Liver (tissue), 9 donors: ENCODE data around the gene IKZF3. TPM values are rescaled to one million over a fixed set of nuclear protein-coding genes. Genes with fewer than 3 reads are reported as not detected.

Experiments
- DNase-seq: peaks from one replicate; pipeline ENCODE4 v3.0.0-alpha.2; 2017; ENCODE audit warnings: low spot score
- H3K27ac ChIP-seq, 2 donors: one replicate each; pipeline ENCODE4 v1.7.0; 2013; ENCODE audit warnings: inconsistent platforms in 2 of 2, low read length in 2 of 2, control low read depth in 1 of 2, low read depth in 1 of 2, mild to moderate bottlenecking in 1 of 2
- H3K27me3 ChIP-seq, 4 donors: one replicate each; pipeline versions ENCODE4 v1.6.1 to v1.7.0; 2013; ENCODE audit warnings: low read length in 3 of 4, inconsistent platforms in 1 of 4, mild to moderate bottlenecking in 1 of 4, moderate library complexity in 1 of 4; ENCODE audit not compliant: control insufficient read depth in 4 of 4, insufficient read depth in 4 of 4
- H3K36me3 ChIP-seq, 4 donors: one replicate each; pipeline versions ENCODE4 v1.6.1 to v1.7.0; 2013; ENCODE audit warnings: low read length in 3 of 4, mild to moderate bottlenecking in 3 of 4, low read depth in 1 of 4, moderate library complexity in 1 of 4; ENCODE audit not compliant: control insufficient read depth in 4 of 4, insufficient read depth in 3 of 4
- H3K4me1 ChIP-seq, 4 donors: one replicate each; pipeline versions ENCODE4 v1.6.1 to v1.7.0; 2013; ENCODE audit warnings: low read length in 3 of 4, mild to moderate bottlenecking in 3 of 4, moderate library complexity in 1 of 4; ENCODE audit not compliant: control insufficient read depth in 4 of 4, insufficient read depth in 4 of 4
- H3K4me3 ChIP-seq, 3 donors: one replicate each; pipeline versions ENCODE4 v1.6.1 to v1.7.0; 2013; ENCODE audit warnings: low read length in 3 of 3, control low read depth in 1 of 3, low read depth in 1 of 3, mild to moderate bottlenecking in 1 of 3
- H3K9ac ChIP-seq, 2 donors: one replicate each; pipeline ENCODE4 v1.7.0; 2013; ENCODE audit warnings: low read length in 2 of 2, mild to moderate bottlenecking in 2 of 2, moderate library complexity in 2 of 2, control low read depth in 1 of 2, low read depth in 1 of 2
- H3K9me3 ChIP-seq, 4 donors: one replicate each; pipeline versions ENCODE4 v1.6.1 to v1.7.0; 2013; ENCODE audit warnings: low read length in 3 of 4; ENCODE audit not compliant: control insufficient read depth in 4 of 4
- EGR1 ChIP-seq, 2 donors: IDR thresholded peaks; 2 replicates each; pipeline ENCODE4 v1.6.1; 2016 to 2018; ENCODE audit warnings: antibody characterized with exemption in 2 of 2, low read depth in 2 of 2
- FOXA2 ChIP-seq: IDR thresholded peaks from 2 replicates; pipeline ENCODE4 v1.6.1; 2016; ENCODE audit warnings: antibody characterized with exemption
- GABPA ChIP-seq, 2 donors: IDR thresholded peaks in 1 of 2; conservative IDR thresholded peaks in 1 of 2; 2 replicates each; pipeline ENCODE4 v1.6.1; 2016; ENCODE audit warnings: antibody characterized with exemption in 2 of 2, mild to moderate bottlenecking in 1 of 2, moderate library complexity in 1 of 2
- HNF4A ChIP-seq, 2 donors: conservative IDR thresholded peaks; 2 replicates each; pipeline ENCODE4 v1.6.1; 2016; ENCODE audit warnings: antibody characterized with exemption in 2 of 2, mild to moderate bottlenecking in 2 of 2
- HNF4G ChIP-seq: IDR thresholded peaks from 2 replicates; pipeline ENCODE4 v1.6.1; 2016; ENCODE audit warnings: antibody characterized with exemption
- JUND ChIP-seq, 2 donors: IDR thresholded peaks; 2 replicates each; pipeline ENCODE4 v1.6.1; 2016; ENCODE audit warnings: antibody characterized with exemption in 2 of 2
- NR2F2 ChIP-seq: IDR thresholded peaks from 2 replicates; pipeline ENCODE4 v1.6.1; 2016; ENCODE audit warnings: antibody characterized with exemption
- RAD21 ChIP-seq, 2 donors: IDR thresholded peaks; 2 replicates each; pipeline ENCODE4 v1.6.1; 2016; ENCODE audit warnings: antibody characterized with exemption in 2 of 2, mild to moderate bottlenecking in 2 of 2
- RXRA ChIP-seq, 2 donors: IDR thresholded peaks; 2 replicates each; pipeline ENCODE4 v1.6.1; 2017 to 2018; ENCODE audit warnings: antibody characterized with exemption in 2 of 2, mild to moderate bottlenecking in 1 of 2
- SP1 ChIP-seq: IDR thresholded peaks from 2 replicates; pipeline ENCODE4 v1.6.1; 2018; ENCODE audit warnings: antibody characterized with exemption, mild to moderate bottlenecking
- WGBS: extraction: QIAGEN DNeasy Blood & Tissue Kit; methylation state at CpG from one replicate; pipeline ENCODE4 v1.1.7; 2013; 5-methylcytosine and 5-hydroxymethylcytosine counted together
- polyA plus RNA-seq, 2 donors: library from polyadenylated mRNA; stranded (reverse) in 1 of 2; unstranded in 1 of 2; fragments of 200-250 nt in 1 of 2; fragments of >200 nt in 1 of 2; fragmentation: Nextera tagmentation in 1 of 2; extraction: Ambion mirVana in 1 of 2; gene quantifications; one replicate each; pipeline versions ENCODE4 v1.2.1 to v1.2.3, GENCODE V29; 2013 to 2015
- total RNA-seq, 2 donors: library from RNA; depleted of rRNA; stranded (reverse); fragments of >200 nt; gene quantifications; one replicate each; pipeline ENCODE4 v1.2.3, GENCODE V29; 2014
- TF ChIP-seq, protein P1 (sequence below): IDR thresholded peaks from 2 replicates; pipeline ENCODE4 v1.6.1; 2016; ENCODE audit warnings: antibody characterized with exemption
- TF ChIP-seq, protein P2 (sequence below): IDR thresholded peaks from 2 replicates; pipeline ENCODE4 v1.6.1; 2016; ENCODE audit warnings: antibody characterized with exemption, mild to moderate bottlenecking
- TF ChIP-seq, protein P3 (sequence below): IDR thresholded peaks from 2 replicates; pipeline ENCODE4 v1.6.1; 2016; ENCODE audit warnings: antibody characterized with exemption
- donor health status: healthy.
- donor health status: healthy.
- donor health status: healthy.
- donor health status: healthy.
- donor health status: healthy.

The IKZF3 gene
- total and polyA plus RNA-seq, 4 donors: 0.32 to 2.3 (median 0.83) TPM

DNA sequence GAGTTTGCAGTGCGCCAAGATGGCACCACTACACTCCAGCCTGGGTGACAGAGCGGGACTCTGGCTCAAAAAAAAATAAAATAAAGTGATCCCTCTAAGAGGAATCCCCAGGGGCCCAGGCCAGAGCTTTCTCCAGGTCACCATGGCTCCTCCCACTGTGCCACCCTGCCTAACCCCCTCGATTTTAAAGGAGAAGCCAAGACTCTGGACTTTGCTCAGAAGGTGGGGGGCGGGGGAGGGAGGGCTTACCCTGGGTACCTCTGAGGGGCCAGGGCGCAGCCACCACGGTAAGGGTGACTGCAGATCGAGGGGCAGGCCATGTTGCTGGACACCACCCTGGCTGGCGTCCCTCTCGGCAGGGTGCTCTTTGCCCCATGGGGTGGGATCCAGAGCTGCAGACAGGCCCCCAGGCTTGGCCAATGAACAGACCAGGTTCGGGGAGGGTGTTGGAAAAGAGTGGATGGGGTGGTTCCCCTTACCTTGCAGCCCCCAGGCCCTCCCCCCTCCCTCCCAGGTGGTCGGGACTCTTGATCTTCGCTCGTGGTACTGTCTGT is 126.8 kb downstream of the IKZF3 start:
- Histone ChIP-seq H3K36me3 (no peaks in the 10 kb centered on the region), H3K27me3 (no peaks in the 10 kb centered on the region), H3K27ac (peak overlapping the region; percentile 80 to 98), H3K9ac (no peak overlapping the region), H3K9me3 (no peaks in the 10 kb centered on the region), H3K4me3 (peak overlapping the region; percentile 21 to 75 (median 64)), H3K4me1 (peaks cover 0 to 27% (median 17%) of the 10 kb centered on the region in 4 donors)
- TF ChIP-seq, protein P1, sequence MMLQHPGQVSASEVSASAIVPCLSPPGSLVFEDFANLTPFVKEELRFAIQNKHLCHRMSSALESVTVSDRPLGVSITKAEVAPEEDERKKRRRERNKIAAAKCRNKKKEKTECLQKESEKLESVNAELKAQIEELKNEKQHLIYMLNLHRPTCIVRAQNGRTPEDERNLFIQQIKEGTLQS: no peak
- TF ChIP-seq GABPA (IDR thresholded peaks at IDR 0.05 in 1 of 2, conservative IDR thresholded peaks at IDR 0.05 in 1 of 2): no peak
- TF ChIP-seq HNF4A (conservative IDR thresholded peaks at IDR 0.05): peak; percentile 77 to 85
- no peak for TF ChIP-seq EGR1 (IDR thresholded peaks at IDR 0.05; ENCODE audit: low read depth in 2 of 2)
- peak; percentile 9 to 56 for TF ChIP-seq RXRA (IDR thresholded peaks at IDR 0.05)
- TF ChIP-seq, protein P2, sequence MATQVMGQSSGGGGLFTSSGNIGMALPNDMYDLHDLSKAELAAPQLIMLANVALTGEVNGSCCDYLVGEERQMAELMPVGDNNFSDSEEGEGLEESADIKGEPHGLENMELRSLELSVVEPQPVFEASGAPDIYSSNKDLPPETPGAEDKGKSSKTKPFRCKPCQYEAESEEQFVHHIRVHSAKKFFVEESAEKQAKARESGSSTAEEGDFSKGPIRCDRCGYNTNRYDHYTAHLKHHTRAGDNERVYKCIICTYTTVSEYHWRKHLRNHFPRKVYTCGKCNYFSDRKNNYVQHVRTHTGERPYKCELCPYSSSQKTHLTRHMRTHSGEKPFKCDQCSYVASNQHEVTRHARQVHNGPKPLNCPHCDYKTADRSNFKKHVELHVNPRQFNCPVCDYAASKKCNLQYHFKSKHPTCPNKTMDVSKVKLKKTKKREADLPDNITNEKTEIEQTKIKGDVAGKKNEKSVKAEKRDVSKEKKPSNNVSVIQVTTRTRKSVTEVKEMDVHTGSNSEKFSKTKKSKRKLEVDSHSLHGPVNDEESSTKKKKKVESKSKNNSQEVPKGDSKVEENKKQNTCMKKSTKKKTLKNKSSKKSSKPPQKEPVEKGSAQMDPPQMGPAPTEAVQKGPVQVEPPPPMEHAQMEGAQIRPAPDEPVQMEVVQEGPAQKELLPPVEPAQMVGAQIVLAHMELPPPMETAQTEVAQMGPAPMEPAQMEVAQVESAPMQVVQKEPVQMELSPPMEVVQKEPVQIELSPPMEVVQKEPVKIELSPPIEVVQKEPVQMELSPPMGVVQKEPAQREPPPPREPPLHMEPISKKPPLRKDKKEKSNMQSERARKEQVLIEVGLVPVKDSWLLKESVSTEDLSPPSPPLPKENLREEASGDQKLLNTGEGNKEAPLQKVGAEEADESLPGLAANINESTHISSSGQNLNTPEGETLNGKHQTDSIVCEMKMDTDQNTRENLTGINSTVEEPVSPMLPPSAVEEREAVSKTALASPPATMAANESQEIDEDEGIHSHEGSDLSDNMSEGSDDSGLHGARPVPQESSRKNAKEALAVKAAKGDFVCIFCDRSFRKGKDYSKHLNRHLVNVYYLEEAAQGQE: peak; percentile 37
- no peak for TF ChIP-seq FOXA2
- TF ChIP-seq SP1: peak; percentile 65
- TF ChIP-seq RAD21 (IDR thresholded peaks at IDR 0.05): no peak
- no peak for TF ChIP-seq JUND (IDR thresholded peaks at IDR 0.05)
- 27% methylated on average over 13 of the region's 13 CpGs for WGBS
- DNase-seq: peak; percentile 66

DNA sequence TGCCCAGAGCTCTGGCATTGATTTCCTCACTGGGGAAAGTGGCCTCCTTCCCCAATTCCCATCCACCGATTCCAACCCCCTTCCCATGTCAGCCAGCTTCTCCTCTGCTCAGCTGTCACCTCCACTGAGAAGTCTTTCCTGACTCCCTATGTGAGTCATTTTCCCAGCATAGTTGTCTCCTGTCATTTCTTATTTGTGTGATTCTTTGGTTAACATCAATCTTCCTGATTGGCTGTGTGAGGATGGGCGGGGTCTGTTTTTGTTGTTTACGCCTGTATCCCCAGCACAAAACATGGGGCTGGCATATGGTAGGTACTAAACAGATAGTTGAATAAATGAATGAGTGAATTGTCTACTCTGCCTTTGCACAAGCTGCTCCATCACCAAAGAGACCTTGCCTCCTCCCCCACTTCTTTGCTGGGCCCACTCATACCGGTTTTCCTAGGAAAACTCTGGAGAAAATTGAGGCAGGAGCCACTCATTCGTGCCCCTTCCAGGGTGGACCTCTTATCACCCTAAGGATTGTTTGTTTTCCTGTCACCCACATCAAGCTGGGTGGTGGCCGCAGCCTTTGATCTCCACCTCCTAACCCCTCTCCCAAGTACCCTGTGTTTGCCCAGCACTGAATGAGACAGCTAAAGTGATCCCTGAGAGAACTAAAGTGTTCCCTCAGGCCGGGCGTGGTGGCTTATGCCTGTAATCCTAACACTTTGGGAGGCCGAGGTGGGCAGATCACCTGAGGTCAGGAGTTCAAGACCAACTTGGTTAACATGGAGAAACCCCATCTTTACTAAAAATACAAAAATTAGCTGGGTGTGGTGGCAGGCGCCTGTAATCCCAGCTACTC is 127.6 kb downstream of the IKZF3 start:
- Histone ChIP-seq H3K27me3 (no peaks in the 10 kb centered on the region), H3K4me3 (peak overlapping the region in 1 of 3 donors; percentile 64), H3K27ac (peak overlapping the region; percentile 80 to 98), H3K36me3 (no peaks in the 10 kb centered on the region), H3K9ac (no peak overlapping the region), H3K9me3 (no peaks in the 10 kb centered on the region), H3K4me1 (peaks cover 0 to 27% (median 17%) of the 10 kb centered on the region in 4 donors)
- WGBS: 57% methylated on average over 10 of the region's 10 CpGs
- DNase-seq: no peak
- TF ChIP-seq SP1: no peak
- TF ChIP-seq, protein P3, sequence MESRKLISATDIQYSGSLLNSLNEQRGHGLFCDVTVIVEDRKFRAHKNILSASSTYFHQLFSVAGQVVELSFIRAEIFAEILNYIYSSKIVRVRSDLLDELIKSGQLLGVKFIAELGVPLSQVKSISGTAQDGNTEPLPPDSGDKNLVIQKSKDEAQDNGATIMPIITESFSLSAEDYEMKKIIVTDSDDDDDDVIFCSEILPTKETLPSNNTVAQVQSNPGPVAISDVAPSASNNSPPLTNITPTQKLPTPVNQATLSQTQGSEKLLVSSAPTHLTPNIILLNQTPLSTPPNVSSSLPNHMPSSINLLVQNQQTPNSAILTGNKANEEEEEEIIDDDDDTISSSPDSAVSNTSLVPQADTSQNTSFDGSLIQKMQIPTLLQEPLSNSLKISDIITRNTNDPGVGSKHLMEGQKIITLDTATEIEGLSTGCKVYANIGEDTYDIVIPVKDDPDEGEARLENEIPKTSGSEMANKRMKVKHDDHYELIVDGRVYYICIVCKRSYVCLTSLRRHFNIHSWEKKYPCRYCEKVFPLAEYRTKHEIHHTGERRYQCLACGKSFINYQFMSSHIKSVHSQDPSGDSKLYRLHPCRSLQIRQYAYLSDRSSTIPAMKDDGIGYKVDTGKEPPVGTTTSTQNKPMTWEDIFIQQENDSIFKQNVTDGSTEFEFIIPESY: no peak
- TF ChIP-seq HNF4A (conservative IDR thresholded peaks at IDR 0.05): no peak
- TF ChIP-seq NR2F2: no peak
- TF ChIP-seq HNF4G: no peak
